ENCODE data around the gene ATG16L1.
"Not testable (repeated sequence)": the region's sequence is repeated elsewhere in the genome, so short reads cannot be mapped to it uniquely, and the experiment has no call there.

Gene ATG16L1

DNA sequence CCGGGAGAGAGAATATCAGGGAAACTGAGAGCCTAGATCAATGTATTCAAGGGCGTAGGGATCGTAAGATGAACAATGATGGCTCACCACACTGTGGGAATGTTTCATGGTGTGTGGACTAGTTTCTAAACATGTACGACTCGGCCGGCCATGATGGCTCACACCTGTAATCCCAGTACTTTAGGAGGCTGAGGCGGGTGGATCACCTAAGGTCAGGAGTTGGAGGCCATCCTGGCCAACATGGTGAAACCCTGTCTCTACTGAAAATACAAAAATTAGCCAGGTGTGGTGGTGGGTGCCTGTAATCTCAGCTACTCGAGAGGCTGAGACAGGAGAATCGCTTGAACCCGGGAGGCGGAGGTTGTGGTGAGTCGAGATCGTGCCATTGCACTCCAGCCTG, 84.6 kb downstream of the ATG16L1 start:
- DNase-seq (ENCODE audit: low spot score), result not testable (repeated sequence)

DNA sequence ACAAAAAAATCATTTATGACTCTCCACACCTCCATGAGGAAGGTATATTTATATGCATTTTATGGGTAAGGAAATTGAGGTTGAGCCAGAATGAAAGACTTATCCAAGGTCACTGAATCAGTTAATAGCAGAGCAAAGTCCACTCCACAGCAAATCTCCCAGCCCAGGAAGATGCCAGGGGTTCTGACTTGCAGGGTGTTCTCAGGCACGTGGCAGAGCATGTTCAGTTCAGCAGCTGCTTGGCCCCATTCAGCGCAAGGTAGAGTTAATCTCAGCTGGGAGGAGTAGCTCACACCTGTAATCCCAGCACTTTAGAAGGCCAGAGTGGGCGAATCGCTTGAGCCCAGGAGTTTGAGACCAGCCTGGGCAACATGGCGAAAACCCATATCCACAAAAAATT, 85.1 kb downstream of the ATG16L1 start:
- DNase-seq (ENCODE audit: low spot score), result no peak

- DNase-seq (ENCODE audit: low spot score), result no peak
Observed at GRCh38 chr2:233338046-233338445, 86.6 kb downstream of the ATG16L1 start.

GRCh38 chr2:233338812-233339368, 87.4 kb downstream of the ATG16L1 start:
- DNase-seq (ENCODE audit: low spot score), result no peak

DNA sequence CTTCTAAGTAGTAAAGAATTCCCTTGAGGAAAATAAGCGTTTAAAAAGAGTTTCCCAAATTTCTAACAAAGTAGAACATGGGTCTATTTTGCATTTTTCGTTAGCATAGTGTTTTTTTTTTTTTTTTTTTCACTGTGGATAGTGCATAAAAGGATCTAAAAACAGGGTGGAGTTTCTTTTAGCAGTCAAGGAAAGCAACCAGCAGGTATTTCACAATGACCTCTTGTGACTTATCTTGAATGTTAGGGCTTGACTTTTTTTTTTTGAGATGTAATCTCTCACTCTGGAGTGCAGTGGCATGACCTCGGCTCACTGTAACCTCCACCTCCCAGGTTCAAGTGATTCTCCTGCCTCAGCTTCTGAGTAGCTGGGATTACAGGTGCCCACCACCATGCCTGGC, 88.0 kb downstream of the ATG16L1 start:
- DNase-seq (ENCODE audit: low spot score), result no peak

- no peak for DNase-seq (ENCODE audit: low spot score)
Observed at GRCh38 chr2:233341296-233341695, 89.8 kb downstream of the ATG16L1 start.

- DNase-seq (ENCODE audit: low spot score), result no peak
Observed at GRCh38 chr2:233342301-233342700, 90.8 kb downstream of the ATG16L1 start.

GRCh38 chr2:233343171-233343705, 91.8 kb downstream of the ATG16L1 start:
- DNase-seq (ENCODE audit: low spot score), result no peak

All from cerebellar cortex (tissue), 1 donor.